ENCODE results near the gene ST6GAL1. TPM values are rescaled to one million over a fixed set of nuclear protein-coding genes. Genes with fewer than 3 reads are reported as not detected.

Gene ST6GAL1
- total RNA-seq, 1 experiment from 2014 or later = 3.3 TPM

DNA sequence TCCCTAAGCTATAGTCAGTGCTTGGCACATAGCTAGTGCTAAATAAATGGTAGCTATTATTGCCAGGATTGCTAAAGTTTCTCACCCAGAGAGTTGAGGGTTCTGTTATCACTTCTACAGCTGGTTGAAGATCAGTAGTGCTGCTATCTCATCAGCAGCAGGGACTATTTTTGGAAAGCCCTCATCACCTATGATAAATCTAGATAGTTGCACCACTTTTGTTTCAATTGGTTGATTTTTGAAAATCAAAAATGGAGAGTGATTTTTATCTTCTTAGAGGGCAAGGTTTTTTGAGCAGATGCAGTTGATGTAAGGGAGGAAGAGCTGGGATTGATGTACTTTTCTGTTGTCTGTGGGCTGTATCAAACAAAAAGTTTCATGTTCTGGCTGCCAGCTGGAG is 101.6 kb downstream of the ST6GAL1 start:
- BruUV-seq (replicated peaks) = no TSS peak
- no peak overlapping the region for H3K4me3 ChIP-seq (ENCODE audit: low read depth in 2 of 2, low read length in 2 of 2)
- H3K27ac ChIP-seq (ENCODE audit: low read length) = no peak overlapping the region
- intact Hi-C loops (cut with micrococcal nuclease; ENCODE audit: unreplicated experiment) (no loop called here), in situ Hi-C loops (cut with HindIII; ENCODE audit: low pct_unique_long_range_greater_than_20kb, low sequenced_read_pairs) (no loop called here)
- DNase-seq (ENCODE audit: low read depth, low spot score) = no peak
- H3K4me1 ChIP-seq (ENCODE audit: control insufficient read depth, insufficient read depth, low read length) = no peaks in the 10 kb centered on the region
- H3K36me3 ChIP-seq (ENCODE audit: control insufficient read depth, insufficient read depth, low read length) = no peaks in the 10 kb centered on the region
- no peaks in the 10 kb centered on the region; the same call in 1 of the 2 replicates for H3K27me3 ChIP-seq (ENCODE audit: control insufficient read depth, insufficient read depth, low read length)
- no peak for ATAC-seq
- CTCF ChIA-PET = no interaction called here
- H3K9me3 ChIP-seq (ENCODE audit: control insufficient read depth, insufficient read depth, low read depth, low read length) = no peaks in the 10 kb centered on the region
- no peak for TF ChIP-seq SIN3A (IDR thresholded peaks at IDR 0.05; ENCODE audit: borderline replicate concordance, insufficient read depth, low read depth, low read length)
- no peak for TF ChIP-seq POLR2AphosphoS5 (IDR thresholded peaks at IDR 0.05; ENCODE audit: low read depth, low read length)
- TF ChIP-seq, protein P1, sequence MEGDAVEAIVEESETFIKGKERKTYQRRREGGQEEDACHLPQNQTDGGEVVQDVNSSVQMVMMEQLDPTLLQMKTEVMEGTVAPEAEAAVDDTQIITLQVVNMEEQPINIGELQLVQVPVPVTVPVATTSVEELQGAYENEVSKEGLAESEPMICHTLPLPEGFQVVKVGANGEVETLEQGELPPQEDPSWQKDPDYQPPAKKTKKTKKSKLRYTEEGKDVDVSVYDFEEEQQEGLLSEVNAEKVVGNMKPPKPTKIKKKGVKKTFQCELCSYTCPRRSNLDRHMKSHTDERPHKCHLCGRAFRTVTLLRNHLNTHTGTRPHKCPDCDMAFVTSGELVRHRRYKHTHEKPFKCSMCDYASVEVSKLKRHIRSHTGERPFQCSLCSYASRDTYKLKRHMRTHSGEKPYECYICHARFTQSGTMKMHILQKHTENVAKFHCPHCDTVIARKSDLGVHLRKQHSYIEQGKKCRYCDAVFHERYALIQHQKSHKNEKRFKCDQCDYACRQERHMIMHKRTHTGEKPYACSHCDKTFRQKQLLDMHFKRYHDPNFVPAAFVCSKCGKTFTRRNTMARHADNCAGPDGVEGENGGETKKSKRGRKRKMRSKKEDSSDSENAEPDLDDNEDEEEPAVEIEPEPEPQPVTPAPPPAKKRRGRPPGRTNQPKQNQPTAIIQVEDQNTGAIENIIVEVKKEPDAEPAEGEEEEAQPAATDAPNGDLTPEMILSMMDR (IDR thresholded peaks at IDR 0.05) = no peak
- TF ChIP-seq TCF7L2 (IDR thresholded peaks at IDR 0.05; ENCODE audit: low read depth, low read length) = no peak
- TF ChIP-seq, protein P2, sequence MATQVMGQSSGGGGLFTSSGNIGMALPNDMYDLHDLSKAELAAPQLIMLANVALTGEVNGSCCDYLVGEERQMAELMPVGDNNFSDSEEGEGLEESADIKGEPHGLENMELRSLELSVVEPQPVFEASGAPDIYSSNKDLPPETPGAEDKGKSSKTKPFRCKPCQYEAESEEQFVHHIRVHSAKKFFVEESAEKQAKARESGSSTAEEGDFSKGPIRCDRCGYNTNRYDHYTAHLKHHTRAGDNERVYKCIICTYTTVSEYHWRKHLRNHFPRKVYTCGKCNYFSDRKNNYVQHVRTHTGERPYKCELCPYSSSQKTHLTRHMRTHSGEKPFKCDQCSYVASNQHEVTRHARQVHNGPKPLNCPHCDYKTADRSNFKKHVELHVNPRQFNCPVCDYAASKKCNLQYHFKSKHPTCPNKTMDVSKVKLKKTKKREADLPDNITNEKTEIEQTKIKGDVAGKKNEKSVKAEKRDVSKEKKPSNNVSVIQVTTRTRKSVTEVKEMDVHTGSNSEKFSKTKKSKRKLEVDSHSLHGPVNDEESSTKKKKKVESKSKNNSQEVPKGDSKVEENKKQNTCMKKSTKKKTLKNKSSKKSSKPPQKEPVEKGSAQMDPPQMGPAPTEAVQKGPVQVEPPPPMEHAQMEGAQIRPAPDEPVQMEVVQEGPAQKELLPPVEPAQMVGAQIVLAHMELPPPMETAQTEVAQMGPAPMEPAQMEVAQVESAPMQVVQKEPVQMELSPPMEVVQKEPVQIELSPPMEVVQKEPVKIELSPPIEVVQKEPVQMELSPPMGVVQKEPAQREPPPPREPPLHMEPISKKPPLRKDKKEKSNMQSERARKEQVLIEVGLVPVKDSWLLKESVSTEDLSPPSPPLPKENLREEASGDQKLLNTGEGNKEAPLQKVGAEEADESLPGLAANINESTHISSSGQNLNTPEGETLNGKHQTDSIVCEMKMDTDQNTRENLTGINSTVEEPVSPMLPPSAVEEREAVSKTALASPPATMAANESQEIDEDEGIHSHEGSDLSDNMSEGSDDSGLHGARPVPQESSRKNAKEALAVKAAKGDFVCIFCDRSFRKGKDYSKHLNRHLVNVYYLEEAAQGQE (IDR thresholded peaks at IDR 0.05; ENCODE audit: insufficient read depth in 1 of 2, low read depth in 2 of 2, low read length in 1 of 2) = no peak
- POLR2A ChIA-PET = interaction anchor here (0.6 kb wide), 1 partner anchor 86 kb away, joined by 7 read pairs; no protein-coding TSS in a partner anchor

DNA sequence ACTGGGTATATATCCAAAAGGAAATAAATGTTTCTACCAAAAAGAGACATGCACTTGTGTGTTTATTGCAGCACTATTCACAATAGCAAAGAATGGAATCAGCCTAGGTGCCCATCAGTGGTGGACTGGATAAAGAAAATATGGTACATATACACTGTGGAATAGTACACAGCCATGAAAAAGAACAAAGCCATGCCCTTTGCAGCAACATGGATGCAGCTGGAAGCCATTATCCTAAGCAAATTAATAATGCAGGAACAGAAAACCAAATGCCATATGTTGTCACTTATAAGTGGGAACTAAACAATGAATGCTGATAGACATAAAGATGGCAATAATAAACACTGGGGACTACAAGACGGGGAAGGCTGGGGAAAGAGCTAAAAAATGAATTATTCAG is 106.1 kb downstream of the ST6GAL1 start:
- Histone ChIP-seq H3K9me3 (ENCODE audit: control insufficient read depth, insufficient read depth, low read depth, low read length) (no peaks in the 10 kb centered on the region), H3K4me3 (ENCODE audit: low read depth in 2 of 2, low read length in 2 of 2) (no peak overlapping the region), H3K36me3 (ENCODE audit: control insufficient read depth, insufficient read depth, low read length) (no peaks in the 10 kb centered on the region), H3K27me3 (ENCODE audit: control insufficient read depth, insufficient read depth, low read length) (no peaks in the 10 kb centered on the region), H3K27ac (ENCODE audit: low read length) (no peak overlapping the region), H3K4me1 (ENCODE audit: control insufficient read depth, insufficient read depth, low read length) (no peaks in the 10 kb centered on the region)
- ChIA-PET CTCF (no interaction called here), POLR2A (no interaction called here)
- BruUV-seq (replicated peaks) = no TSS peak
- intact Hi-C loops (cut with micrococcal nuclease; ENCODE audit: unreplicated experiment) (no loop called here), in situ Hi-C loops (cut with HindIII; ENCODE audit: low pct_unique_long_range_greater_than_20kb, low sequenced_read_pairs) (no loop called here)
- DNase-seq (ENCODE audit: low read depth, low spot score) = no peak
- ATAC-seq = no peak
- TF ChIP-seq POLR2AphosphoS5 (IDR thresholded peaks at IDR 0.05; ENCODE audit: low read depth, low read length) (no peak), SIN3A (IDR thresholded peaks at IDR 0.05; ENCODE audit: borderline replicate concordance, insufficient read depth, low read depth, low read length) (no peak), TCF7L2 (IDR thresholded peaks at IDR 0.05; ENCODE audit: low read depth, low read length) (no peak)
- TF ChIP-seq, protein P1 (IDR thresholded peaks at IDR 0.05) = no peak
- TF ChIP-seq, protein P2 (IDR thresholded peaks at IDR 0.05; ENCODE audit: insufficient read depth in 1 of 2, low read depth in 2 of 2, low read length in 1 of 2) = no peak
